Raji (cell line): ENCODE data around the gene FBXW12.

Experiments used
- POLR2A ChIP-seq: IDR thresholded peaks from 2 replicates; pipeline ENCODE4 v1.6.1; 2011; ENCODE audit warnings: low read depth, low read length, control low read depth; ENCODE audit not compliant: insufficient read depth

The FBXW12 gene

GRCh38 chr3:48370333-48370713 lies 1.7 kb upstream of the FBXW12 start:
- TF ChIP-seq POLR2A = no peak

GRCh38 chr3:48372377-48372770 lies 355 bp downstream of the FBXW12 start:
- TF ChIP-seq POLR2A = no peak

GRCh38 chr3:48372862-48373435 lies 930 bp downstream of the FBXW12 start:
- no peak for TF ChIP-seq POLR2A

- no peak for TF ChIP-seq POLR2A
Measured at GRCh38 chr3:48387634-48388033, 15.6 kb downstream of the FBXW12 start.

- no peak for TF ChIP-seq POLR2A
Measured at GRCh38 chr3:48388966-48389365, 16.9 kb downstream of the FBXW12 start.

DNA sequence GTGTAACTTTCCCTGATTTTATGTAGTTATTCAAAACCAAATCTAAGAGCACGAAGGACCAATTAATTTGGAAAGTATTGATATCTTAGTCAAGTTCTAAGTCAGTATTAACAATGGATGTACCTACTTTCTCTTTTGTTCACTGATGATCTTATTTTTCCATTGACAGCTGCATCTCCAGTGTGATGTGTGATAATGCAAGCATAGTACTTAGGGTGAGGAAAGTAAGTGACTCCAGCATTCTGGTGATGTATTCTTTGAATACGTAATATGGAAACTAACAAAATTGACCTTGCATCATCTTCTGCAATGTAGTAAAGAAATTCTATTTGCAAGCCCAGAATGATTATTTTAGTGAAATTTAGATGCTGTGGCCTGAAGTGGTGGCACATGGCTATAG lies 22.4 kb downstream of the FBXW12 start:
- no peak for TF ChIP-seq POLR2A

- no peak for TF ChIP-seq POLR2A
Measured at GRCh38 chr3:48395714-48396113, 23.7 kb downstream of the FBXW12 start.

- no peak for TF ChIP-seq POLR2A
Measured at GRCh38 chr3:48397767-48398681, 26.0 kb downstream of the FBXW12 start.

- no peak for TF ChIP-seq POLR2A
Measured at GRCh38 chr3:48398701-48399386, 26.8 kb downstream of the FBXW12 start.

- TF ChIP-seq POLR2A = no peak
Measured at GRCh38 chr3:48399387-48400172, 27.6 kb downstream of the FBXW12 start.

DNA sequence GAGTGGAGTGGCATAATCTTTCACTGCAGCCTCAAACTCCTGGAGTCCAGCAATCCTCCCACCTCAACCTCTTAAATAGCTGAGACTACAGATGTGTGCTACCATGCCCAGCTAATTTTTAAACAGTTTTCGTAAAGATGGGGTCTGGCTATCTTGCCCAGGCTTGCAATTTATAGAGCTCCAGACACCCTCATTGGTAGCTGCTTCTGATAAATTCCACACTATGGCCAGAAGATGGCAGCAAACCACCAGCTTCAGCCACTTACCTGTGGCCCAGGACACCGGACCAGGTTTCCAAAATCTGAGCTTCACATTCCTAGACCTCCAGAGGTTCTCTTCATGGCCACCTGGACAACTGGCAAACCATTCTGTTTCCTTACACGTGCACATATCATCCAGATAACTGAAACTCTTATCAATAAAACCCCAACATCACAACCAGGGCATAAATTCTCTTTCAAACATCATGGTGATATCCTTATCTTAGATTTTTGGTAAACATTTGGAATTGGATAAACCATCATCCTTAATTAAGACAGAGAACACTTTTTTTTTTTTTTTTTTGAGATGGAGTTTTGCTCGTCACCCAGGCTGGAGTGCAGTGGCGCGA lies 28.9 kb downstream of the FBXW12 start:
- no peak for TF ChIP-seq POLR2A

DNA sequence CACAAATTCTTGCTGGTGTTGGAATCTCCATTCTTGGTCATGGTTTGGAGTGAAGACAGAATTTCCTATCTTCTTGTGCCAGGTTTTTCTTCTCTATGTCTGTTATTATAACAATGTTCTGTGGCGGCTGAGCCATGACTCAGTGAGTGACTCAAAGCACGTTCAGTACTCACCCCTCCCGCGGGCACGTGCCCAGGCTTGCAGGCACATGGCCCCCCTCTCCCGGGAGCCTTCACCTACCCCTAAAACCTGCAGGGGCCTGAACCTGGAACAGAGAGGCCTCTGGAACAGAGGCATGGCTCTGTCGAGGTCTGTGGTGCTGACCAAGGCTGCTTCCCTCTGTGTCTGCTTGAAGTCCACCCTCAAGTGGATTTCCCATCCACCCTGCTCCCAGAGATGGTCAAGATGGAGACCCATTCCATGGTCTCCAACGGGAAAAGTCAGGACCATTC lies 30.3 kb downstream of the FBXW12 start:
- no peak for TF ChIP-seq POLR2A

- TF ChIP-seq POLR2A = no peak
Measured at GRCh38 chr3:48402907-48403306, 30.9 kb downstream of the FBXW12 start.

DNA sequence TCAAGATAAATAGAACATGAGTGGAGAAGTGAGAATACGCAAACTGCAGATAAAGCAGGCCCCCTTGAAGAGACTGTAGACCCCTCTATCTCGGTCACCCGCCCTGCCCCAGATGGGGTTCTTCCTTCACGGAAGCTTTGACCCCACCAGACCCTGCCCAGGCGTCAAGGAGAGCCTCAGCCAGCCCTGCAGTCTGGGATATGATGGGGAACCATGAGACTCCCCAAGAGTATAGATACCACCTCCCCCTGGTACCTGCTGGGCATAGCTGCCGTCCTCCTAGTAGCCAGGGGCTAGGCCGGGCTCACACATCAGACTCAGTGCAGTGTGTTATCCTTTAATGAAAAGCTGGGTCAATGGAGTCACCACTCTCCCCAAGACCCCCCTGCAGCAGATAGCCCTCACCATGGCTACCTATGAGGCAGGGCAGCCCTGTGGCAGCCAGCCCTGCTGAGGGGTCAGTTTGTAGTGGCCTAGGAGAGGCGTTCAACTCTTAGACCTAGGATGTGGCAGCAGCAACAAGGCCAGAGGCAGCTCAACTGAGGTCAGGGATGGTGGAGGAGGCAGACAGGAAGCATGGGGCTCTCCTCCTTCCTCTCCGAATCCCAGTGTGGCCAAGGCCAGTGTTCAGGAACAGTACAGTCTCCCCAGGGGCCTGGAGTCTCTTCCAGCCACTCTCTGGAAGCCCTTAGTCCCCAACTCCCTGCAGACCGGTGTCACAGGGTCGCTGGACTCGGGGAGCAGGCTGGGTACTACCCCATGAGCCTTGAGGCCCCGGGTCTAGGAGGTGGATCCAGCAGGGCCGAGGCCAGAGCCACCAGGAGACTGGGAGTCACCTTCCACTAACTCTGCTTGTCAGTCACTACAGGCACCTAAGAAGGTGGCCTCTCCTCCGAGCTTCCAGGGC lies 31.8 kb downstream of the FBXW12 start:
- TF ChIP-seq POLR2A = no peak
